RWPE1 (cell line): ENCODE data around the gene PITPNM3.

Experiments used
- CTCF ChIA-PET: fragments of 350-600 bp; sonication (Branson Sonifier 250); formaldehyde crosslinking; extraction: SDS; loops from one replicate; lab custom pipeline; 2021; lab: Yijun Ruan, JAX
- POLR2A ChIA-PET: fragments of 400-600 bp; formaldehyde crosslinking; extraction: SDS; loops from one replicate; lab custom pipeline; 2020; ENCODE audit warnings: antibody characterized with exemption; ENCODE audit not compliant: low non-redundant PET; lab: Yijun Ruan, JAX
- DNase-seq: peaks from one replicate; pipeline ENCODE4 v3.0.0; 2012; ENCODE audit warnings: low spot score
- H3K27ac ChIP-seq: fragments of 450-650 bp; 2 replicates; pipeline ENCODE4 v1.5.1; 2017
- CTCF ChIP-seq: fragments of 450-650 bp; conservative IDR thresholded peaks from 2 replicates; pipeline ENCODE4 v1.5.1; 2017; ENCODE audit warnings: low read depth, mild to moderate bottlenecking

Gene PITPNM3

DNA sequence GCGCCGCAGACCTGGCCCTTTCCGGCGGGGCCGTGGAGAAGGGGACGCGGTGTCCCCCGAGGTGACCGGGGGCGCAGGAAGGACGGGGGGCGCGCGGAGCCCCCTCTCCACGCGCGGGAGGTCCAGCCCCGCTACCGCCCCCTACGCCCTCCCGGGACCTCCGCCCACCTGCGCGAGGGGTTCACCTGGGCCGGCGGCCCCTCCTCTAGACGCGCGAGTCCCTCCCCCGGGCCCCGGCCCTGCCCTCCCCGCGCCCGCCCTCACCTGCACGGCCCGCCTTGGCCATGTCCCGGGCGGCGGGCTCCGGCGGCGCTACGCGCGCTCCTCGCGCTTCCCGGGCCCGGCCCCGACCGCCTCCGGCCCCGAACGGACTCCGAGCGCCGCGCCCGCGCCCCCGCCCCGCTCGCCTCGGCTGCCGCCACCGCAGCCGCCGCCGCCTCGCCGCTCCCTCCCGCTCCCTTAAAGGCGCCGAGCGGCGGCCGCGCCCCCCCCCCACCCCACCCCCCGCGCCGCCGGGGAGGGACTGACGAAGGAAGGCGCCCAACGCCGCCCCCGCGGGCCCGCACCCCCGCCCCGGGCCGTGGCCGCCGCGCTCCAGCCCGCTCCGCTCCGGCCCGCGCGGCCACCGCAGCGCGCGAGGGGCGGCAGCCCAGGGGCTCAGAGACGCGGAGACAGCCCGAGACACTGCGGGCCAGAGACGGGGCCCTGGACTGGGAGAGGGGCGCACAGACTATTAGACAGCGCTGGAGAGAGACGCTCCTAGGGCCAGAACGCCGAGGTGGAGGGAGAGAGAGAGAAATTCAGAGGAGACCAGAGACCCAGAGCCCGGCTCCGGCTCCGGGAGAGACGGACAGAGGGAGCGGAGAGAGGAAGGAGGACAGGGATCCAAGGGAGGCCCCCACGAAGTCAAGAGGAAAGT, at the start of gene PITPNM3:
Gene PITPNM3 (minus strand): TSS at position 435 of the 919 bp plus-strand sequence. CDS start 149 bp downstream, at position 286.
- H3K27ac ChIP-seq, result peak within 1 kb of the TSS; percentile 100
- DNase-seq, result peak; percentile 39
- TF ChIP-seq CTCF, result no peak
- ChIA-PET POLR2A (no interaction called here), CTCF (no interaction called here)

DNA sequence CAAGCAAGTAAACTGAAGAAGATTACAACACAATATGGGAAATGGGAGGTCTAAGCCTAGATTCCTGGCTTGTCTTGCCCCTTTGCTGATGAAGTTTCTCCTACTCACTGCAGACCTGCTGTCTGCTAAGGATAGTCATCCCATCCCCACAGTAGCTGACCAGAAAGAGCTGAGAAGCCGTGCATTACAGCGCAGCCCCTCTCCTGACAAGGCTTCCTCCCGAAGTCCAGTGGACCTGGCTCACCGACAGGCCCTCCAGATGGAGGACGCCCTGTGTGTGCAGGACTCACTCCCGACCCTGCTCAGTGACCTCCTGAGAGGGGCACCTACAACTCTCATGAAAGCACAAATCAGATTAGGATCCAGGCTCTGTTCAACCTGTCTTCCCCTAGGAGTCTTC, 48.8 kb upstream of the PITPNM3 start:
- no peak for TF ChIP-seq CTCF
- CTCF ChIA-PET, result interaction anchor here (0.6 to 1.0 kb wide), 2 partner anchors 30 to 50 kb away, joined by 3 read pairs; no protein-coding TSS in a partner anchor
- H3K27ac ChIP-seq, result no peak overlapping the region
- no peak for DNase-seq
- POLR2A ChIA-PET, result no interaction called here

GRCh38 chr17:6603744-6604325, 47.5 kb upstream of the PITPNM3 start:
- H3K27ac ChIP-seq, result no peak overlapping the region
- ChIA-PET CTCF (no interaction called here), POLR2A (no interaction called here)
- no peak for DNase-seq
- TF ChIP-seq CTCF, result no peak

DNA sequence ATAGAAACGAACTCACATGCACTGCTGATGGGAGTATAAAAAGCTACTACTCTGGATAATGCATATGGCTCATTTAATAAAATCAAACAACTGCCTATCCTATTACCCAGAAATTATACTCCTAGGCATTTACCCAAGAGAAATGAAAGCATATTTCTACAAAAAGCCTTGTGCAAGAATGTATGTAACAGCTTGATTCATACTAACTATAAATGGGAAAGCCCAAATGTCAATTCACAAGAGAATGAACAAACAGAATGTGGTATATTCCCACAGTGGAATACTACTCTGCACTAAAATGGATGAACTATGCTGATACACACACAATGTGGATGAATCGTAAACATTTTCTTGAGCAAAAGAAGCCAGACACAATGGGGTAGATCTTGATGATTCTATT, 45.8 kb upstream of the PITPNM3 start:
- POLR2A ChIA-PET, result no interaction called here
- CTCF ChIA-PET, result interaction anchor here (0.6 kb wide), 1 partner anchor 98 kb away, joined by 6 read pairs; no protein-coding TSS in a partner anchor
- H3K27ac ChIP-seq, result no peak overlapping the region
- TF ChIP-seq CTCF, result no peak
- no peak for DNase-seq

DNA sequence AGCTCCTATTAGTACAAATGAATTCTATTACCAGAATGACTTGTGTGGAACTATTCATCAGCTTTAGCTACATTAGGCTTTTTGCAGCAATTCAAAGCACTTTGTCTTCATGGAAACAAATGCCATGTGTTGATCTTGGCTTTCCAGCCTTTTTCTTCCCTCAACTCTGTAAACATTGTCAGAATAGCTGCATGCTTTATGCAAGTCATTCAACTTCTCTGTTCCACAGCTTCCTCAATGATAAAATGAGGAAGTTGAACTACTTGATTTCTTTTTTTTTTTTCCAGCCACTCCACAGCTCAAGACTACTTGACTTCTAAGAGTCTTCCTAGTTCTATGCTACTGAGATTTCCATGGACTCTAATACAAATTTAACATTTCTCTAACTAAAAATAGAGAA, 43.0 kb upstream of the PITPNM3 start:
- TF ChIP-seq CTCF, result no peak
- ChIA-PET CTCF (no interaction called here), POLR2A (no interaction called here)
- DNase-seq, result no peak
- H3K27ac ChIP-seq, result no peak overlapping the region

GRCh38 chr17:6597727-6598126, 41.4 kb upstream of the PITPNM3 start:
- no peak for TF ChIP-seq CTCF
- no peak for DNase-seq
- POLR2A ChIA-PET, result no interaction called here
- H3K27ac ChIP-seq, result no peak overlapping the region
- CTCF ChIA-PET, result interaction anchor here (0.6 to 0.7 kb wide), 4 partner anchors 12 to 1158 kb away, joined by 3 to 5 read pairs (median 3); no protein-coding TSS in a partner anchor
